Measurements from ENCODE around the gene CD53.

DNA sequence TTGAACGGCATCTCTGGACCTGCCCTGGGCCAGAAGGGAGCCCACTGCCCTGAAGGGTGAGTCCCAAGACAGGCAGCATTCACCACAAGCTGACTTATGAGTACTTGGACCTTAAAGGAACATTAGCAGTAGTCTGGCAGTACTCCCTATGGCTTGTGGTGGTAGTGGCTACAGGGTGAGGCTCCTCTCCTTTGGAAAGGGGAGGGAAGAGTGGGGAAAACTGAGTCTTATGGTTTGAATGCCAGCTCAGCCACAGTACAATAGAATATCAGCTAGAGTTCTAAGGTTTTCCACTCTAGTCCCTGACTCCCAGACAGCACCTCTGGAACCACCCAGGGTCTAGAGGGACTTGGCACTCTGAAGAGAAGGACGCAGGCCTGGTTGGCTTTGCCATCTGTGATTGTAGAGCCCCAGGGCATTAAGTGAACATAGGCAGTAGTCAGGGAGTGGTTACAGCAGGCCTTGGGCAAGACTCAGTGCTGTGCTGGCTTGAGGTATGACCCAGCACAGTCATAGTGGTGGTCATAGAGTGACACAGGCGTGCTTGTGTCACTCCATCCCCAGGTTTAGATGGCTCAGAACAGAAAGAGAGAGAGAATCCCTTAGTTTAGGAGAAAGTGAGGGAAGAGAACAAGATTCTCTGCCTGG, 31.0 kb downstream of the CD53 start:
- no peak for TF ChIP-seq POLR2A (IDR thresholded peaks at IDR 0.05; ENCODE audit: low read depth, low read length)
- TF ChIP-seq TAF1 (IDR thresholded peaks at IDR 0.05; ENCODE audit: low read depth, low read length) = no peak
- TF ChIP-seq POLR2AphosphoS5 (IDR thresholded peaks at IDR 0.05; ENCODE audit: low read depth, low read length) = no peak
- TF ChIP-seq PAX5 (IDR thresholded peaks at IDR 0.05; ENCODE audit: insufficient read depth, low read length, severe bottlenecking) = no peak
- no peak for TF ChIP-seq SPI1 (IDR thresholded peaks at IDR 0.05; ENCODE audit: low read depth, low read length)

Measured in GM12891 (cell line).